PFSK-1 (cell line): ENCODE data around the gene VN1R4. TPM values are rescaled to one million over a fixed set of nuclear protein-coding genes. Genes with fewer than 3 reads are reported as not detected.
"Not testable (repeated sequence)": the region's sequence is repeated elsewhere in the genome, so short reads cannot be mapped to it uniquely, and the experiment has no call there.

ENCODE experiments used
- FOXP2 ChIP-seq: optimal IDR thresholded peaks from 2 replicates; pipeline ENCODE3; 2011; ENCODE audit warnings: borderline replicate concordance, control low read depth, inconsistent platforms; ENCODE audit not compliant: insufficient read depth; ENCODE audit errors: extremely low read length, extremely low read depth
- POLR2AphosphoS5 ChIP-seq: IDR thresholded peaks from 2 replicates; pipeline ENCODE4 v1.6.1; 2012; ENCODE audit warnings: low read depth, mild to moderate bottlenecking, control low read depth, low read length, moderate library complexity
- REST ChIP-seq, 2 experiments: IDR thresholded peaks; 2 replicates each; pipeline versions ENCODE4 v1.6.1 to v1.8.0; 2011 to 2012; ENCODE audit warnings: low read depth in 2 of 2, low read length in 2 of 2, control low read depth in 1 of 2, inconsistent platforms in 1 of 2, mild to moderate bottlenecking in 1 of 2, moderate library complexity in 1 of 2; ENCODE audit not compliant: insufficient read depth in 1 of 2
- SIN3A ChIP-seq: IDR thresholded peaks from 2 replicates; pipeline ENCODE4 v1.6.1; 2012; ENCODE audit warnings: mild to moderate bottlenecking, low read length, moderate library complexity, borderline replicate concordance; ENCODE audit not compliant: insufficient read depth
- TAF1 ChIP-seq: IDR thresholded peaks from 2 replicates; pipeline ENCODE4 v1.6.1; 2012; ENCODE audit warnings: low read length, control low read depth, borderline replicate concordance; ENCODE audit not compliant: insufficient read depth
- polyA plus RNA-seq: library from polyadenylated mRNA; unstranded; fragments of >200 nt; gene quantifications from one replicate; pipeline ENCODE4 v1.2.1, GENCODE V29; 2012; ENCODE audit warnings: low read depth, missing spikeins; ENCODE audit not compliant: insufficient read length

VN1R4 gene
- polyA plus RNA-seq: not detected

DNA sequence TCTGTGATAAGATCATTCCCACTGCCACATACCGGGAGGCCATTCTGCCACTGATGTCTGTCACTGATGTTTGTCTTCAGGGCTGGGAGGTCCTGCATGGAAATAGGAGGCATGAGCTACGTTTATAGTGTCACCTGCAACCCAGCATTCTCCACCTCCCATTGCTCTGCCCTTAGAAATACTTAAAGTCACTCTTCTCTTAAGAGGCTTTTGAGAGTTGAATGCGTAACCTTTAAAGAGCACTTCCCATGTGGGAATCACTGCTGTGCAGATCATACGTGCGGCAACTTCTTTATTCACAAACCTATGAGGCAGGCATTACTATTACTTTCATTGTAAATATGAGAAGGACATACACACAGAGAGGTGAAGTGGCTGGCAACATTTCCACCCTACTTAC is at the start of gene VN1R4:
VN1R4 (minus strand) TSS at position 101 of the 400 bp plus-strand sequence; CDS start at position 43, 58 bp downstream.
- TF ChIP-seq SIN3A; POLR2AphosphoS5; REST (IDR thresholded peaks at IDR 0.05; ENCODE audit: insufficient read depth in 1 of 2, low read depth in 2 of 2, low read length in 2 of 2): not testable (repeated sequence)

DNA sequence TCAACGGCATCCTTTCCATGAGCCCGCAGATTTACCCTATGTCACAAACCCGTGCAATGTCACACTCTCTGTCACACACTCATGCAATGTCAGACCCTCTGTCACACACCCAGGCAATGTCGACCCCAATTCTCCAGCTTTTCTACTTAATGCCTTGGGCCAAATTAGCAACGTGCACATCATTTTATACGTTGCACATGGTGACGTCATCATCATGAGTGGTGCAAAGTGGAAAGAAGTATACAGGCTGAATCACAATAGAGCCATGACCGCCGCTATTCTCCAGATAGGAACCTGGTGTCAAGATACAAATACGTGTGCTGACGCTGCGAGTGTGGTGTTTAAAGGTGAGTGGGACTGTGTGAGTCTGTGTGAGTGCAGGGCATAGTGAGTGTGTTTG is 44.4 kb upstream of the VN1R4 start:
- no peak for TF ChIP-seq REST (IDR thresholded peaks at IDR 0.05; ENCODE audit: insufficient read depth in 1 of 2, low read depth in 2 of 2, low read length in 2 of 2)
- TF ChIP-seq POLR2AphosphoS5: no peak

GRCh38 chr19:53311044-53311443 is 43.5 kb upstream of the VN1R4 start:
- TF ChIP-seq SIN3A: no peak
- no peak for TF ChIP-seq TAF1
- no peak for TF ChIP-seq REST (IDR thresholded peaks at IDR 0.05; ENCODE audit: insufficient read depth in 1 of 2, low read depth in 2 of 2, low read length in 2 of 2)
- TF ChIP-seq POLR2AphosphoS5: no peak
- no peak for TF ChIP-seq FOXP2

- TF ChIP-seq POLR2AphosphoS5 (no peak), FOXP2 (no peak), REST (IDR thresholded peaks at IDR 0.05; ENCODE audit: insufficient read depth in 1 of 2, low read depth in 2 of 2, low read length in 2 of 2) (no peak), TAF1 (no peak), SIN3A (no peak)
Measured at GRCh38 chr19:53308339-53308811, 40.9 kb upstream of the VN1R4 start.

- TF ChIP-seq TAF1: no peak
- no peak for TF ChIP-seq SIN3A
- no peak for TF ChIP-seq FOXP2
- no peak for TF ChIP-seq POLR2AphosphoS5
- no peak for TF ChIP-seq REST (IDR thresholded peaks at IDR 0.05; ENCODE audit: insufficient read depth in 1 of 2, low read depth in 2 of 2, low read length in 2 of 2)
Measured at GRCh38 chr19:53294786-53295441, 27.4 kb upstream of the VN1R4 start.
